Gastroesophageal sphincter (tissue), 4 donors: ENCODE data around the gene DOCK4. TPM values are rescaled to one million over a fixed set of nuclear protein-coding genes. Genes with fewer than 3 reads are reported as not detected.

Experiments
- ATAC-seq: fragments of 150-250 bp; one replicate; pipeline ENCODE4 v1.9.1; 2016; ENCODE audit warnings: mild to moderate bottlenecking, moderate library complexity
- H3K27ac ChIP-seq, 4 donors: fragments of 200-600 bp; sonication (generic) in 3 of 4; 1 replicate in 3 of 4; 2 replicates in 1 of 4; pipeline ENCODE4 v1.5.1; 2016 to 2019
- H3K27me3 ChIP-seq: fragments of 200-600 bp; sonication (generic); one replicate; pipeline ENCODE4 v1.5.1; 2019
- H3K36me3 ChIP-seq, 2 donors: fragments of 200-600 bp; sonication (generic); one replicate each; pipeline ENCODE4 v1.5.1; 2019; ENCODE audit warnings: control low read depth in 1 of 2
- H3K4me1 ChIP-seq, 3 donors: fragments of 200-600 bp; sonication (generic); 1 replicate in 2 of 3; 2 replicates in 1 of 3; pipeline ENCODE4 v1.5.1; 2016 to 2019; ENCODE audit warnings: control low read depth in 2 of 3
- H3K4me3 ChIP-seq, 2 donors: fragments of 200-600 bp; sonication (generic); one replicate each; pipeline ENCODE4 v1.5.1; 2019; ENCODE audit warnings: mild to moderate bottlenecking in 1 of 2, moderate library complexity in 1 of 2
- H3K9me3 ChIP-seq, 3 donors: fragments of 200-600 bp; sonication (generic); one replicate each; pipeline ENCODE4 v1.5.1; 2017 to 2019; ENCODE audit warnings: control low read depth in 2 of 3
- CTCF ChIP-seq, 4 experiments: fragments of 200-600 bp in 2 of 4; fragments of 450-650 bp in 2 of 4; sonication (generic) in 1 of 4; IDR thresholded peaks; one replicate each; pipeline ENCODE4 v1.5.1; 2017 to 2019; ENCODE audit warnings: antibody characterized with exemption in 4 of 4, mild to moderate bottlenecking in 2 of 4, moderate library complexity in 2 of 4
- EP300 ChIP-seq: sonication (generic); formaldehyde crosslinking; IDR thresholded peaks from one replicate; pipeline ENCODE4 v1.6.1; 2017; ENCODE audit warnings: antibody characterized with exemption, mild to moderate bottlenecking
- POLR2A ChIP-seq, 2 donors: fragments of 450-650 bp; IDR thresholded peaks; one replicate each; pipeline ENCODE4 v1.6.1; 2017; ENCODE audit warnings: antibody characterized with exemption in 2 of 2, mild to moderate bottlenecking in 2 of 2, moderate library complexity in 1 of 2
- POLR2AphosphoS5 ChIP-seq: sonication (generic); formaldehyde crosslinking; IDR thresholded peaks from one replicate; pipeline ENCODE4 v1.6.1; 2017; ENCODE audit warnings: antibody characterized with exemption
- WGBS, 2 donors: methylation state at CpG; one replicate each; pipeline ENCODE4 v1.1.5; 2018; ENCODE audit warnings: low coverage in 1 of 2; 5-methylcytosine and 5-hydroxymethylcytosine counted together
- total RNA-seq, 4 donors: library from RNA; depleted of rRNA; stranded (reverse); fragments of >200 nt; gene quantifications; one replicate each; pipeline ENCODE4 v1.1.0, GENCODE V29; 2016

The DOCK4 gene
- total RNA-seq, 4 donors from 2014 or later: 14.0 to 34.1 (median 24.2) TPM

- ATAC-seq: no peak
- no peak overlapping the region for H3K4me3 ChIP-seq
- no peaks in the 10 kb centered on the region for H3K9me3 ChIP-seq
- WGBS, 2 donors: 31 to 33% methylated on average over 1 of the region's 1 CpG
- H3K27me3 ChIP-seq: no peaks in the 10 kb centered on the region
- no peaks in the 10 kb centered on the region for H3K36me3 ChIP-seq
- no peaks in the 10 kb centered on the region for H3K4me1 ChIP-seq
- no peak overlapping the region for H3K27ac ChIP-seq
- TF ChIP-seq CTCF (IDR thresholded peaks at IDR 0.05) (no peak), POLR2AphosphoS5 (no peak), POLR2A (IDR thresholded peaks at IDR 0.05) (no peak), EP300 (no peak)
These were observed 200.9 kb downstream of the DOCK4 start for GRCh38 chr7:112005205-112005775.

GRCh38 chr7:112001091-112001826 lies 204.9 kb downstream of the DOCK4 start:
- TF ChIP-seq CTCF (IDR thresholded peaks at IDR 0.05) (no peak), EP300 (no peak), POLR2A (IDR thresholded peaks at IDR 0.05) (no peak), POLR2AphosphoS5 (no peak)
- Histone ChIP-seq H3K4me3 (no peak overlapping the region), H3K9me3 (no peaks in the 10 kb centered on the region), H3K27ac (no peak overlapping the region), H3K4me1 (no peaks in the 10 kb centered on the region), H3K36me3 (no peaks in the 10 kb centered on the region), H3K27me3 (no peaks in the 10 kb centered on the region)
- ATAC-seq: no peak
- WGBS, 2 donors: 80 to 90% methylated on average over 3 to 6 of the region's 6 CpGs

GRCh38 chr7:111998326-111998725 lies 207.9 kb downstream of the DOCK4 start:
- WGBS, 2 donors: 77 to 88% methylated on average over 3 of the region's 3 CpGs
- Histone ChIP-seq H3K27ac (no peak overlapping the region), H3K27me3 (no peaks in the 10 kb centered on the region), H3K9me3 (no peaks in the 10 kb centered on the region), H3K36me3 (no peaks in the 10 kb centered on the region), H3K4me3 (no peak overlapping the region), H3K4me1 (no peaks in the 10 kb centered on the region)
- ATAC-seq: no peak
- TF ChIP-seq POLR2A (IDR thresholded peaks at IDR 0.05): no peak
- no peak for TF ChIP-seq POLR2AphosphoS5
- TF ChIP-seq CTCF (IDR thresholded peaks at IDR 0.05): no peak
- TF ChIP-seq EP300: no peak

- H3K27ac ChIP-seq: no peak overlapping the region
- 87 to 100% methylated on average over 1 of the region's 1 CpG for WGBS, 2 donors
- no peak for TF ChIP-seq CTCF (IDR thresholded peaks at IDR 0.05)
- no peak for TF ChIP-seq POLR2AphosphoS5
- TF ChIP-seq EP300: no peak
- TF ChIP-seq POLR2A (IDR thresholded peaks at IDR 0.05): no peak
- no peaks in the 10 kb centered on the region for H3K27me3 ChIP-seq
- no peaks in the 10 kb centered on the region for H3K4me1 ChIP-seq
- no peaks in the 10 kb centered on the region for H3K36me3 ChIP-seq
- no peak overlapping the region for H3K4me3 ChIP-seq
- no peak for ATAC-seq
- H3K9me3 ChIP-seq: no peaks in the 10 kb centered on the region
These were observed 208.7 kb downstream of the DOCK4 start for GRCh38 chr7:111997546-111997945.

GRCh38 chr7:111992601-111993000 lies 213.6 kb downstream of the DOCK4 start:
- no peak overlapping the region for H3K27ac ChIP-seq
- 60 to 71% methylated on average over 3 to 4 of the region's 4 CpGs for WGBS, 2 donors

More at GRCh38 chr7:111992601-111993000, 213.6 kb downstream of the DOCK4 start:
- Histone ChIP-seq H3K36me3 (peaks cover 0 to 13% of the 10 kb centered on the region in 2 donors), H3K27me3 (no peaks in the 10 kb centered on the region), H3K4me3 (no peak overlapping the region), H3K9me3 (no peaks in the 10 kb centered on the region), H3K4me1 (no peaks in the 10 kb centered on the region)
- TF ChIP-seq POLR2A (IDR thresholded peaks at IDR 0.05) (no peak), POLR2AphosphoS5 (no peak), CTCF (IDR thresholded peaks at IDR 0.05) (no peak), EP300 (no peak)
- no peak for ATAC-seq
